OCI-LY1 (cell line): Measurements from ENCODE around the gene ALG8.

Experiments
- H2AFZ ChIP-seq: fragments of 200-600 bp; sonication (generic), shearing (Covaris generic); 2 replicates; pipeline ENCODE4 v1.6.0; 2014; ENCODE audit warnings: antibody characterized with exemption, mild to moderate bottlenecking, low read length
- H3F3A ChIP-seq: fragments of 200-600 bp; sonication (generic), shearing (Covaris generic); 2 replicates; pipeline ENCODE4 v1.6.0; 2014; ENCODE audit warnings: mild to moderate bottlenecking, antibody characterized with exemption, low read length, moderate library complexity; ENCODE audit not compliant: insufficient read depth
- H3K27ac ChIP-seq: fragments of 200-600 bp; sonication (generic); 2 replicates; pipeline ENCODE4 v1.5.1; 2014; ENCODE audit warnings: low read length, mixed run types, mild to moderate bottlenecking, low read depth; ENCODE audit not compliant: poor library complexity, severe bottlenecking
- H3K27me3 ChIP-seq: fragments of 200-600 bp; sonication (generic); 2 replicates; pipeline ENCODE4 v1.6.0; 2014; ENCODE audit warnings: antibody characterized with exemption, mild to moderate bottlenecking, low read length, moderate library complexity; ENCODE audit not compliant: insufficient read depth
- H3K36me3 ChIP-seq: fragments of 200-600 bp; sonication (generic); 2 replicates; pipeline ENCODE4 v1.6.1; 2014; ENCODE audit warnings: mild to moderate bottlenecking, antibody characterized with exemption, low read length, moderate library complexity, mixed read lengths; ENCODE audit not compliant: insufficient read depth
- H3K4me1 ChIP-seq: fragments of 200-600 bp; sonication (generic); 2 replicates; pipeline ENCODE4 v1.5.1; 2014; ENCODE audit warnings: mild to moderate bottlenecking, low read length, moderate library complexity; ENCODE audit not compliant: insufficient read depth, severe bottlenecking
- H3K4me2 ChIP-seq: fragments of 200-600 bp; sonication (generic), shearing (Covaris generic); 2 replicates; pipeline ENCODE4 v1.6.1; 2014; ENCODE audit warnings: low read length
- H3K4me3 ChIP-seq: fragments of 200-600 bp; sonication (generic); 2 replicates; pipeline ENCODE4 v1.5.1; 2014; ENCODE audit warnings: low read length, low read depth, mild to moderate bottlenecking, mixed read lengths; ENCODE audit not compliant: poor library complexity, severe bottlenecking
- H3K79me2 ChIP-seq: fragments of 200-600 bp; shearing (Covaris generic); 2 replicates; pipeline ENCODE4 v1.6.1; 2016; ENCODE audit warnings: mixed run types, low read length, mixed read lengths; ENCODE audit not compliant: insufficient read depth
- H3K9ac ChIP-seq: fragments of 200-600 bp; sonication (generic), shearing (Covaris generic); 2 replicates; pipeline ENCODE4 v1.6.1; 2014; ENCODE audit warnings: mild to moderate bottlenecking, low read length, mixed read lengths
- H3K9me2 ChIP-seq: fragments of 200-600 bp; sonication (generic), shearing (Covaris generic); 2 replicates; pipeline ENCODE4 v1.6.1; 2014; ENCODE audit warnings: low read depth, mild to moderate bottlenecking, low read length, mixed read lengths
- H3K9me3 ChIP-seq: fragments of 200-600 bp; shearing (Covaris generic); 2 replicates; pipeline ENCODE4 v1.6.1; 2014; ENCODE audit warnings: low read length, mixed read lengths
- H4K20me1 ChIP-seq: fragments of 200-600 bp; sonication (generic), shearing (Covaris generic); 2 replicates; pipeline ENCODE4 v1.6.0; 2016; ENCODE audit warnings: mild to moderate bottlenecking, low read length; ENCODE audit not compliant: insufficient read depth
- EZH2 ChIP-seq: fragments of 200-600 bp; sonication (generic), shearing (Covaris generic); IDR thresholded peaks from 2 replicates; pipeline ENCODE4 v1.8.0; 2017; ENCODE audit warnings: borderline replicate concordance, mixed run types, mild to moderate bottlenecking, antibody characterized with exemption, low read length, moderate library complexity, mixed read lengths
- TF ChIP-seq, protein P1 (sequence below): fragments of 200-600 bp; sonication (generic), shearing (Covaris generic); IDR thresholded peaks from 2 replicates; pipeline ENCODE4 v1.5.1; 2017; ENCODE audit warnings: mild to moderate bottlenecking, antibody characterized with exemption, low read length, moderate library complexity, mixed read lengths

Gene ALG8

GRCh38 chr11:78163828-78164227 lies 24.4 kb upstream of the ALG8 start:
- Histone ChIP-seq H3K9me3 (no peaks in the 10 kb centered on the region), H3K27me3 (no peaks in the 10 kb centered on the region), H2AFZ (no peak overlapping the region), H4K20me1 (no peaks in the 10 kb centered on the region), H3K9ac (no peak overlapping the region), H3K4me2 (no peak overlapping the region), H3K27ac (no peak overlapping the region), H3K79me2 (no peaks in the 10 kb centered on the region), H3K9me2 (no peaks in the 10 kb centered on the region), H3K4me1 (no peaks in the 10 kb centered on the region), H3F3A (no peaks in the 10 kb centered on the region), H3K4me3 (no peak overlapping the region), H3K36me3 (no peaks in the 10 kb centered on the region)
- TF ChIP-seq, protein P1, sequence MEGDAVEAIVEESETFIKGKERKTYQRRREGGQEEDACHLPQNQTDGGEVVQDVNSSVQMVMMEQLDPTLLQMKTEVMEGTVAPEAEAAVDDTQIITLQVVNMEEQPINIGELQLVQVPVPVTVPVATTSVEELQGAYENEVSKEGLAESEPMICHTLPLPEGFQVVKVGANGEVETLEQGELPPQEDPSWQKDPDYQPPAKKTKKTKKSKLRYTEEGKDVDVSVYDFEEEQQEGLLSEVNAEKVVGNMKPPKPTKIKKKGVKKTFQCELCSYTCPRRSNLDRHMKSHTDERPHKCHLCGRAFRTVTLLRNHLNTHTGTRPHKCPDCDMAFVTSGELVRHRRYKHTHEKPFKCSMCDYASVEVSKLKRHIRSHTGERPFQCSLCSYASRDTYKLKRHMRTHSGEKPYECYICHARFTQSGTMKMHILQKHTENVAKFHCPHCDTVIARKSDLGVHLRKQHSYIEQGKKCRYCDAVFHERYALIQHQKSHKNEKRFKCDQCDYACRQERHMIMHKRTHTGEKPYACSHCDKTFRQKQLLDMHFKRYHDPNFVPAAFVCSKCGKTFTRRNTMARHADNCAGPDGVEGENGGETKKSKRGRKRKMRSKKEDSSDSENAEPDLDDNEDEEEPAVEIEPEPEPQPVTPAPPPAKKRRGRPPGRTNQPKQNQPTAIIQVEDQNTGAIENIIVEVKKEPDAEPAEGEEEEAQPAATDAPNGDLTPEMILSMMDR, result no peak
- TF ChIP-seq EZH2, result no peak

DNA sequence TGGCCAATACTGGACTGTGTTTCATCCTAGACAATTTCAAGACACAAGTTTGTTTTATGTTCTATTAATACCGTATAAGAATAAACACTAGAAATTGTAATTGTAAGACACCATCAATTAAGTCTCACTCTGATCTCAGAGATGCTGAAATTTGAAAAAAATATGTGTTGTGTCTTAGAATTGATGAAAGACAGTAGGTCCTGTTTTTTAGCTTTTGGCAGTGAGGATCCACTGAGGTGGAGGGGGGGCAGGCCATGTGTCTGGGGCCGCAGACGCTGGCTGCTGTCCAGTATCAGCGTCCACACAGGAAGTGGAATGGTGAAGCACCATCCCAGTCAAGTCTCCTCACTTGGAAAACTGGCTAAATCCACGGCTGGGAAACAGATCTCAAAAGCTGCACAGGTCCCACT lies 22.5 kb upstream of the ALG8 start:
- no peaks in the 10 kb centered on the region for H3K9me3 ChIP-seq
- H3K79me2 ChIP-seq, result no peaks in the 10 kb centered on the region
- H4K20me1 ChIP-seq, result no peaks in the 10 kb centered on the region
- no peaks in the 10 kb centered on the region for H3K36me3 ChIP-seq
- no peak overlapping the region for H3K4me2 ChIP-seq
- H3K4me1 ChIP-seq, result no peaks in the 10 kb centered on the region
- no peak overlapping the region for H3K9ac ChIP-seq
- H2AFZ ChIP-seq, result no peak overlapping the region
- H3F3A ChIP-seq, result no peaks in the 10 kb centered on the region
- no peaks in the 10 kb centered on the region for H3K27me3 ChIP-seq
- H3K9me2 ChIP-seq, result no peaks in the 10 kb centered on the region
- no peak overlapping the region for H3K27ac ChIP-seq
- no peak overlapping the region for H3K4me3 ChIP-seq
- no peak for TF ChIP-seq EZH2
- TF ChIP-seq, protein P1, result no peak

DNA sequence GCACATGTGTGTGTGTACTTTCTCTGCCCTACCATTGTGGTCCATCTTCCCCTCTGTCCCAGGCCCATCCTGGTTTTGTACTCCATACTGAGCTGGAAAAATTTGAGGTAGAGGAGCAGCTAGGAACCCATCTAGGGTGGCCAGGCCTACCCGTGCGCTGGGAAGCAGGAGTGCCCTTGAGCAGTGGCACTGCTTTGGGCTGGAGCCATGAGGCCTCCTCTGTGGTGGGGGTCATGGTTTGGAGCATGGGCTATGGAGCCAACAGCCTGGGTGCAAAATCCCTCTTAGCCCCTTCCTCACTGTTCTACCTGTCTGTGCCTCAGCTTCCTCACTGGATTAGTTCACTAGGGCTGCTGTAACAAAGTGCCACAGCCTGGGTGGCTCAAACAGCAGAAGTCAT lies 21.9 kb upstream of the ALG8 start:
- Histone ChIP-seq H3K4me1 (no peaks in the 10 kb centered on the region), H3K9me2 (no peaks in the 10 kb centered on the region)

More for the DNA sequence above, 21.9 kb upstream of the ALG8 start:
- Histone ChIP-seq H3F3A (no peaks in the 10 kb centered on the region), H3K27me3 (no peaks in the 10 kb centered on the region), H3K4me3 (no peak overlapping the region), H3K9ac (no peak overlapping the region), H3K9me3 (no peaks in the 10 kb centered on the region), H3K79me2 (no peaks in the 10 kb centered on the region), H4K20me1 (no peaks in the 10 kb centered on the region), H3K4me2 (no peak overlapping the region), H3K27ac (no peak overlapping the region), H2AFZ (no peak overlapping the region), H3K36me3 (no peaks in the 10 kb centered on the region)
- TF ChIP-seq, protein P1, result no peak
- no peak for TF ChIP-seq EZH2
